ENCODE results near the gene PIP4K2C. TPM values are rescaled to one million over a fixed set of nuclear protein-coding genes. Genes with fewer than 3 reads are reported as not detected.

The PIP4K2C gene
- total and polyA plus RNA-seq, 2 of the 4 experiments (the other 2 are of a cell fraction): 12.5 to 23.1 TPM

DNA sequence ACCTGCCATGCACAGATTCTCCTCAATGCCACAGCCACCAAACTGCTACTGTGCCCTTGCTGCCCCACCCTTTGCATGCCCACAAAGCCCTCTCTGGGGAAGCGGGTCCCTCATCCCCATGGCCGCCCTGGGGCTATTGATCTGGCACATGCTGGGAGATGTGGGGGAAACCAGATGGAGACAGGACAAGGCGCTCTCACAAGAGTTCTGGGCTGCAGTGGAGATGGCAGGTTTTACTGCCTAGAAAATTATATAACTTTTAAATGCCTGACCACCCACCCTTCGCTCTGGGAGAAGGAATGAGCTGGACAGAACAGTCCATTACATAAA is 10.6 kb upstream of the PIP4K2C start:
- H2BK15ac ChIP-seq (ENCODE audit: low read depth, low read length): no peak overlapping the region
- no peak overlapping the region for H3K27ac ChIP-seq (ENCODE audit: insufficient read depth, low read length)
- H3K4me2 ChIP-seq (ENCODE audit: low read depth, low read length): no peak overlapping the region
- H3K56ac ChIP-seq (ENCODE audit: extremely low read depth, insufficient read depth, low read length): no peak overlapping the region
- POLR2A ChIA-PET (ENCODE audit: unreplicated experiment): no interaction called here
- no peak overlapping the region for H2AFZ ChIP-seq (replicated peaks; ENCODE audit: low read length, poor library complexity)
- no peak overlapping the region for H3K18ac ChIP-seq (ENCODE audit: low read depth, low read length)
- H3K23ac ChIP-seq (ENCODE audit: low read depth, low read length): no peak overlapping the region
- CTCF ChIA-PET: no interaction called here
- no peak for ATAC-seq (ENCODE audit: low read depth)
- H4K8ac ChIP-seq (ENCODE audit: low read depth in 2 of 2, low read length in 2 of 2): no peak overlapping the region
- no TSS peak for BruUV-seq (replicated peaks)
- no peaks in the 10 kb centered on the region for H3K9me1 ChIP-seq (ENCODE audit: insufficient read depth, low read length)
- in situ Hi-C loops (cut with MboI; ENCODE audit: low sequenced_read_pairs) (loop anchor here (5.0 to 10.0 kb wide), 2 partner anchors 42 to 154 kb away; partner anchors contain the start of gene AGAP2), intact Hi-C loops (cut with micrococcal nuclease) (loop anchor here (5.0 kb wide), 1 partner anchor 157 kb away; the partner anchor contains the start of gene AGAP2), dilution Hi-C loops (cut with HindIII; ENCODE audit: low sequenced_read_pairs, unreplicated experiment) (no loop called here)
- H3K14ac ChIP-seq (replicated peaks; ENCODE audit: low read depth, low read length): no peak overlapping the region
- H3K36me3 ChIP-seq (ENCODE audit: control insufficient read depth, insufficient read depth, low read length): no peaks in the 10 kb centered on the region
- H3K9ac ChIP-seq (ENCODE audit: low read depth, low read length): no peak overlapping the region
- no peak overlapping the region for H2AK5ac ChIP-seq (ENCODE audit: low read depth, low read length)
- TF ChIP-seq MAFK (IDR thresholded peaks at IDR 0.05; ENCODE audit: low read depth, low read length): no peak
- TF ChIP-seq, protein P1, sequence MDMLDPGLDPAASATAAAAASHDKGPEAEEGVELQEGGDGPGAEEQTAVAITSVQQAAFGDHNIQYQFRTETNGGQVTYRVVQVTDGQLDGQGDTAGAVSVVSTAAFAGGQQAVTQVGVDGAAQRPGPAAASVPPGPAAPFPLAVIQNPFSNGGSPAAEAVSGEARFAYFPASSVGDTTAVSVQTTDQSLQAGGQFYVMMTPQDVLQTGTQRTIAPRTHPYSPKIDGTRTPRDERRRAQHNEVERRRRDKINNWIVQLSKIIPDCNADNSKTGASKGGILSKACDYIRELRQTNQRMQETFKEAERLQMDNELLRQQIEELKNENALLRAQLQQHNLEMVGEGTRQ (IDR thresholded peaks at IDR 0.05; ENCODE audit: low read depth, low read length): no peak
- no peak for TF ChIP-seq RAD21 (IDR thresholded peaks at IDR 0.05; ENCODE audit: low read length)
- TF ChIP-seq MXI1 (IDR thresholded peaks at IDR 0.05; ENCODE audit: borderline replicate concordance, low read depth, low read length): no peak
- no peak for TF ChIP-seq CTCF (conservative IDR thresholded peaks at IDR 0.05; ENCODE audit: low read depth, low read length)
- TF ChIP-seq NFE2L2 (IDR thresholded peaks at IDR 0.05; ENCODE audit: low read depth, low read length): no peak
- no peak for TF ChIP-seq SMC3 (IDR thresholded peaks at IDR 0.05; ENCODE audit: low read depth, low read length)
- no peak for TF ChIP-seq POLR2A (IDR thresholded peaks at IDR 0.05; ENCODE audit: low read depth, low read length)
- no peak for TF ChIP-seq ELK1 (IDR thresholded peaks at IDR 0.05; ENCODE audit: borderline replicate concordance, low read depth, low read length)
- TF ChIP-seq CEBPB (IDR thresholded peaks at IDR 0.05; ENCODE audit: low read depth, low read length): no peak
- no peak for TF ChIP-seq RFX5 (IDR thresholded peaks at IDR 0.05; ENCODE audit: low read depth, low read length)
- no peak overlapping the region for H2BK120ac ChIP-seq (ENCODE audit: low read depth, low read length)
- H3K9me3 ChIP-seq (ENCODE audit: control insufficient read depth, insufficient read depth, low read length): no peaks in the 10 kb centered on the region
- H2AK9ac ChIP-seq (replicated peaks; ENCODE audit: low read depth, low read length, poor library complexity): no peak overlapping the region
- H4K5ac ChIP-seq (ENCODE audit: low read depth, low read length): no peak overlapping the region
- H3K4me1 ChIP-seq (ENCODE audit: control insufficient read depth, insufficient read depth, low read length): no peaks in the 10 kb centered on the region
- no peak overlapping the region for H2BK5ac ChIP-seq (ENCODE audit: low read depth, low read length, poor library complexity, severe bottlenecking)
- no CpG with 5 or more reads among the region's 4 CpGs for WGBS, 2 experiments (ENCODE audit: extremely low coverage in 2 of 2, insufficient read length in 1 of 2)
- no peak for DNase-seq
- no peak overlapping the region for H3K4me3 ChIP-seq (ENCODE audit: insufficient read depth, low read depth, low read length)
- H2BK20ac ChIP-seq (ENCODE audit: low read depth, low read length): no peak overlapping the region
- H4K91ac ChIP-seq (ENCODE audit: insufficient read depth, low read depth, low read length): no peak overlapping the region
- H3K4ac ChIP-seq (ENCODE audit: low read depth, low read length): no peak overlapping the region
- H3K79me1 ChIP-seq (ENCODE audit: low read depth in 1 of 2, low read length in 2 of 2): no peaks in the 10 kb centered on the region
- H4K20me1 ChIP-seq (ENCODE audit: insufficient read depth, low read length): no peaks in the 10 kb centered on the region
- H3K27me3 ChIP-seq (ENCODE audit: control insufficient read depth, insufficient read depth, low read length): peaks cover 30% of the 10 kb centered on the region

Measured in IMR-90 (cell line).